Lung (tissue), 12 donors: ENCODE measurements around the gene APIP. TPM values are rescaled to one million over a fixed set of nuclear protein-coding genes. Genes with fewer than 3 reads are reported as not detected.
A peak's percentile ranks its signal among the peaks of the same experiment; 100 is the strongest.

Experiments
- ATAC-seq: fragments of 200-7000 bp; cut with Tn5 transposase; one replicate; pipeline ENCODE4 v1.9.1; 2020; ENCODE audit warnings: moderate number of reproducible peaks; ENCODE audit not compliant: insufficient read depth, low FRiP score
- DNase-seq, 3 donors: peaks; one replicate each; pipeline ENCODE4 v3.0.0-alpha.2; 2013 to 2017
- H3K27ac ChIP-seq, 2 donors: one replicate each; pipeline ENCODE4 v1.5.1; 2013; ENCODE audit warnings: mild to moderate bottlenecking in 2 of 2, moderate library complexity in 2 of 2, control low read depth in 1 of 2, inconsistent platforms in 1 of 2, low read depth in 1 of 2, low read length in 1 of 2
- H3K27me3 ChIP-seq, 3 donors: one replicate each; pipeline ENCODE4 v1.5.1; 2013; ENCODE audit warnings: low read length in 2 of 3; ENCODE audit not compliant: control insufficient read depth in 3 of 3, insufficient read depth in 3 of 3
- H3K36me3 ChIP-seq, 4 donors: one replicate each; pipeline ENCODE4 v1.5.1; 2013; ENCODE audit warnings: low read length in 4 of 4, mild to moderate bottlenecking in 1 of 4, moderate library complexity in 1 of 4; ENCODE audit not compliant: control insufficient read depth in 4 of 4, insufficient read depth in 4 of 4
- H3K4me1 ChIP-seq, 5 donors: one replicate each; pipeline ENCODE4 v1.5.1; 2013; ENCODE audit warnings: low read length in 5 of 5, mild to moderate bottlenecking in 2 of 5, moderate library complexity in 1 of 5; ENCODE audit not compliant: control insufficient read depth in 5 of 5, insufficient read depth in 5 of 5
- H3K4me3 ChIP-seq: one replicate; pipeline ENCODE4 v1.5.1; 2013; ENCODE audit warnings: mild to moderate bottlenecking, control low read depth, moderate library complexity
- H3K9ac ChIP-seq, 2 donors: one replicate each; pipeline ENCODE4 v1.5.1; 2013; ENCODE audit warnings: low read length in 2 of 2, control low read depth in 1 of 2; ENCODE audit not compliant: insufficient read depth in 1 of 2
- H3K9me3 ChIP-seq, 4 donors: one replicate each; pipeline ENCODE4 v1.5.1; 2013; ENCODE audit warnings: low read length in 3 of 4, mild to moderate bottlenecking in 1 of 4, moderate library complexity in 1 of 4; ENCODE audit not compliant: control insufficient read depth in 4 of 4, insufficient read depth in 3 of 4
- WGBS, 2 donors: extraction: QIAGEN DNeasy Blood & Tissue Kit; methylation state at CpG; one replicate each; pipeline ENCODE4 v1.1.7; 2013; 5-methylcytosine and 5-hydroxymethylcytosine counted together
- polyA plus RNA-seq, 2 donors: library from polyadenylated mRNA; stranded (reverse); fragments of 200-250 nt; gene quantifications; one replicate each; pipeline ENCODE4 v1.2.1, GENCODE V29; 2013
- total RNA-seq, 2 donors: library from RNA; depleted of rRNA in 1 of 2; stranded (reverse); fragments of >200 nt in 1 of 2; gene quantifications; one replicate each; pipeline ENCODE4 v1.2.1, GENCODE V29; 2014 to 2021
- TF ChIP-seq, protein P1 (sequence below): IDR thresholded peaks from 2 replicates; pipeline ENCODE4 v1.5.1; 2012; ENCODE audit warnings: mild to moderate bottlenecking; ENCODE audit errors: control extremely low read depth, extremely low read depth
- donor health status: control.
- donor health status: control.
- donor health status: Bipolar disorder and iron deficiency.
- donor health status: healthy.
- donor health status: DM: yes; HTN: yes; CAD: no.

Gene APIP
- total and polyA plus RNA-seq, 4 donors = 21.7 to 28.9 (median 26.1) TPM

DNA sequence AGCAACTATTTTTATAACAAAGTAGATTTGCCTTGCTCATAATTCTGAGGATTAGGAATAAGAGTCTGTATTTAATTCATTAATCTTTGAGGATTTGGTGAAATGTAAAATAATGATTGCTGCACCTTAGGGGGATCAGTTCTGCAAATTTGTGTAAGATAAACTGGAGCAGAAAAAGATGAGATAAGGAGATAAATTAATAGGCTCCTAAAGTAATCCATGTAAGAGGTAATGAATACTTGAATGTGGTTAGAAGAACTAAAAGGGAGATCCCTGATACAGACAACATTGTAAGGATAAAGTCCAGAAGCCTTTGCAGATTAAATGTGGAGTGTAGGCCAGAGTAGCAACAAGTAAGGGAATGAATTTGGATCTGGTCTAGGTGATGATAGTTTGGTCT, 45.9 kb upstream of the APIP start:
- TF ChIP-seq, protein P1, sequence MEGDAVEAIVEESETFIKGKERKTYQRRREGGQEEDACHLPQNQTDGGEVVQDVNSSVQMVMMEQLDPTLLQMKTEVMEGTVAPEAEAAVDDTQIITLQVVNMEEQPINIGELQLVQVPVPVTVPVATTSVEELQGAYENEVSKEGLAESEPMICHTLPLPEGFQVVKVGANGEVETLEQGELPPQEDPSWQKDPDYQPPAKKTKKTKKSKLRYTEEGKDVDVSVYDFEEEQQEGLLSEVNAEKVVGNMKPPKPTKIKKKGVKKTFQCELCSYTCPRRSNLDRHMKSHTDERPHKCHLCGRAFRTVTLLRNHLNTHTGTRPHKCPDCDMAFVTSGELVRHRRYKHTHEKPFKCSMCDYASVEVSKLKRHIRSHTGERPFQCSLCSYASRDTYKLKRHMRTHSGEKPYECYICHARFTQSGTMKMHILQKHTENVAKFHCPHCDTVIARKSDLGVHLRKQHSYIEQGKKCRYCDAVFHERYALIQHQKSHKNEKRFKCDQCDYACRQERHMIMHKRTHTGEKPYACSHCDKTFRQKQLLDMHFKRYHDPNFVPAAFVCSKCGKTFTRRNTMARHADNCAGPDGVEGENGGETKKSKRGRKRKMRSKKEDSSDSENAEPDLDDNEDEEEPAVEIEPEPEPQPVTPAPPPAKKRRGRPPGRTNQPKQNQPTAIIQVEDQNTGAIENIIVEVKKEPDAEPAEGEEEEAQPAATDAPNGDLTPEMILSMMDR = no peak
- no peaks in the 10 kb centered on the region for H3K27me3 ChIP-seq
- peaks cover 0 to 1% (median 0%) of the 10 kb centered on the region in 5 donors for H3K4me1 ChIP-seq
- no peak for DNase-seq
- no peak for ATAC-seq
- H3K4me3 ChIP-seq = no peak overlapping the region
- H3K36me3 ChIP-seq = peaks cover 1 to 10% (median 3%) of the 10 kb centered on the region in 4 donors
- H3K9ac ChIP-seq = no peak overlapping the region
- H3K27ac ChIP-seq = no peak overlapping the region
- H3K9me3 ChIP-seq = peaks cover 0 to 2% (median 0%) of the 10 kb centered on the region in 4 donors

DNA sequence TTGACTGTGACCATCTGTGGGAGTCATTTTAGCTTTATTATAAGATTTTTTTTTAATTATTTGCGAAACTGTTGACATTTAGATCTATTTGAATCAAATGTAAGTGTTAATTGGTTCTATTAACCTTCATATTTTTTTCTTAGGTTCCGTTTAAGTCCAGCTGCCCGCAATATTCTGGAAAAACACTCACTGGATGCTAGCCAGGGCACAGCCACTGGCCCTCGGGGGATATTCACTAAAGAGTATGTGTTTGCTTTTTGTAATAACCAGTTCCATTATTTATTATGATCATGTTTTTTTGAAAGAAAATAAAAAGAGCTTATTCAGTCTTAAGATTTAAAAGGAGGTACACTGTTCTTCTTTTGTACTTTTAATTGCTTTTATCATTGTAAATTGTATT, 44.1 kb upstream of the APIP start:
- DNase-seq (peak in 1 of 3 donors; percentile 13), ATAC-seq (no peak)
- Histone ChIP-seq H3K27ac (no peak overlapping the region), H3K36me3 (peaks cover 0 to 10% (median 0%) of the 10 kb centered on the region in 4 donors), H3K9ac (no peak overlapping the region), H3K4me1 (peaks cover 0 to 1% (median 0%) of the 10 kb centered on the region in 5 donors), H3K9me3 (peaks cover 0 to 2% (median 0%) of the 10 kb centered on the region in 4 donors), H3K27me3 (no peaks in the 10 kb centered on the region), H3K4me3 (no peak overlapping the region)
- 70% methylated on average over 4 of the region's 4 CpGs for WGBS, 2 donors
- TF ChIP-seq, protein P1 = no peak

DNA sequence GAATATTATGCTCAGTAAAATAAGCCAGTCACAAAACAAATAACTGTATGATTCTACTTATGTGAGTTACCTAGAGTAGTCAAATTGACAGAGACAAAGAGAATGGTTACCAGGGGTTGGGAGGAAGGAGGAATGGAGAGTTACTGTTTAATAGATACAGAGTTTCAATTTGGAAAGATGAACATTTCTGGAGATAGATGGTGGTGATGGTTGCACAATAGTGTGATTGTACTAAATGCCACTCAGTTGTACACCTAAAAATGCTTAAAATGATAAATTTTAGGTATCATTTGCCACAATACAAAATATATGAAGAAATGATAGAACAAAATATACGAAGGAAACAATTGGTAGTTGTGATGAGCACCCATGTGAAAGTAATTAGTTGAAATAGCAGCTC, 43.6 kb upstream of the APIP start:
- Histone ChIP-seq H3K27ac (no peak overlapping the region), H3K4me3 (no peak overlapping the region)
- 98 to 100% methylated on average over 1 of the region's 1 CpG for WGBS, 2 donors

More for the DNA sequence above, 43.6 kb upstream of the APIP start:
- DNase-seq = no peak
- Histone ChIP-seq H3K36me3 (peaks cover 0 to 10% (median 0%) of the 10 kb centered on the region in 4 donors), H3K27me3 (no peaks in the 10 kb centered on the region), H3K9me3 (no peaks in the 10 kb centered on the region), H3K9ac (no peak overlapping the region), H3K4me1 (peaks cover 0 to 2% (median 0%) of the 10 kb centered on the region in 5 donors)
- TF ChIP-seq, protein P1 = no peak
- no peak for ATAC-seq
